GM12891 (cell line): Measurements from ENCODE around the gene CSNK2B.

ENCODE experiments used
- DNase-seq: peaks from one replicate; pipeline ENCODE4 v3.0.0; 2011; ENCODE audit warnings: low spot score; ENCODE audit not compliant: insufficient read length
- FAIRE-seq: peaks from 2 replicates; lab custom pipeline; 2011; peaks lifted over from hg19 to GRCh38; lab: Jason Lieb, UNC
- PAX5 ChIP-seq: IDR thresholded peaks from 2 replicates; pipeline ENCODE4 v1.6.1; 2011; ENCODE audit warnings: low read length, moderate library complexity, mild to moderate bottlenecking; ENCODE audit not compliant: insufficient read depth, severe bottlenecking
- POLR2A ChIP-seq: IDR thresholded peaks from 2 replicates; pipeline ENCODE4 v1.6.1; 2011; ENCODE audit warnings: low read depth, low read length, control low read depth
- POLR2AphosphoS5 ChIP-seq: IDR thresholded peaks from 2 replicates; pipeline ENCODE4 v1.6.1; 2011; ENCODE audit warnings: low read depth, low read length, control low read depth
- POU2F2 ChIP-seq: IDR thresholded peaks from 2 replicates; pipeline ENCODE4 v1.6.1; 2011; ENCODE audit warnings: low read depth, mild to moderate bottlenecking, control low read depth, low read length, moderate library complexity
- SPI1 ChIP-seq: IDR thresholded peaks from 2 replicates; pipeline ENCODE4 v1.6.1; 2011; ENCODE audit warnings: low read depth, low read length, control low read depth
- TAF1 ChIP-seq: IDR thresholded peaks from 2 replicates; pipeline ENCODE4 v1.6.1; 2011; ENCODE audit warnings: low read depth, low read length, control low read depth

CSNK2B gene

GRCh38 chr6:31634969-31635575 lies 30.8 kb upstream of the CSNK2B start:
- FAIRE-seq, result no peak
- TF ChIP-seq POLR2A (no peak; the same call in 1 of the 2 replicates), PAX5 (no peak), SPI1 (no peak), TAF1 (no peak), POU2F2 (no peak), POLR2AphosphoS5 (no peak)
- DNase-seq, result no peak

GRCh38 chr6:31636698-31637596 lies 28.9 kb upstream of the CSNK2B start:
- DNase-seq, result no peak
- FAIRE-seq, result no peak
- TF ChIP-seq POLR2AphosphoS5 (no peak), SPI1 (no peak), PAX5 (no peak), TAF1 (no peak), POU2F2 (no peak), POLR2A (no peak)

- no peak for TF ChIP-seq SPI1
- peak; percentile 25; the same call in 1 of the 2 replicates for TF ChIP-seq POU2F2
- peak; percentile 22; the same call in 1 of the 2 replicates for TF ChIP-seq POLR2AphosphoS5
- FAIRE-seq, result no peak
- no peak for DNase-seq
Measured at GRCh38 chr6:31639043-31639442, 26.8 kb upstream of the CSNK2B start.

GRCh38 chr6:31639449-31639861 lies 26.4 kb upstream of the CSNK2B start:
- FAIRE-seq (no peak), DNase-seq (no peak)
- TF ChIP-seq POU2F2 (no peak), PAX5 (no peak), SPI1 (no peak), POLR2AphosphoS5 (no peak), TAF1 (no peak), POLR2A (no peak; the same call in 1 of the 2 replicates)

- TF ChIP-seq TAF1 (no peak), POU2F2 (no peak), PAX5 (no peak), SPI1 (no peak), POLR2AphosphoS5 (no peak)
- FAIRE-seq (no peak), DNase-seq (no peak)
Measured at GRCh38 chr6:31640612-31641011, 25.3 kb upstream of the CSNK2B start.

DNA sequence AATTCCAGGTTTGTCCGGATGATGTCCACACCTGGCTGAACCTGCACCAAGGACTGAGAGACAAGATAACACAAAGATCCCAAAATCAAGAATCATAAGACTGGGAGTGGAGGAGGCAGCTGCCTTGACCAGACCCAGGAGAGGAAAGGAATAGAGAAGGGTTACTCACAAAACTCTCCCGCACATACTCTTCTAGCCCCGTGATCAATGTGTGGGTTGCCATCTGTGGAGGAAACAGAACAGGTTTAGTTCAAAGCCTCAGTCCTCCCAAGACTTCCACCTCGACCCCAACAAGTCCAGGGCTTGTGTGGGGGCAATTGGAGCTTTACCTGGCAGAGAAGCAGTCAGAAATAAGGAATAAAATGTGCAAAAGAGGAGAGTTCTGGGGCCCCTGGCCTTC lies 24.5 kb upstream of the CSNK2B start:
- no peak for FAIRE-seq
- TF ChIP-seq POLR2AphosphoS5, result no peak
- no peak for TF ChIP-seq SPI1
- no peak for TF ChIP-seq TAF1
- TF ChIP-seq POLR2A, result no peak
- TF ChIP-seq POU2F2, result no peak
- no peak for TF ChIP-seq PAX5

GRCh38 chr6:31642798-31643570 lies 22.9 kb upstream of the CSNK2B start:
- FAIRE-seq, result no peak
- no peak for TF ChIP-seq TAF1
- no peak for TF ChIP-seq PAX5
- TF ChIP-seq POLR2A, result no peak
- TF ChIP-seq POU2F2, result no peak
- no peak for TF ChIP-seq SPI1
- TF ChIP-seq POLR2AphosphoS5, result no peak
- no peak for DNase-seq

More for the DNA sequence above, 24.5 kb upstream of the CSNK2B start:
- DNase-seq, result no peak

- TF ChIP-seq POLR2AphosphoS5, result no peak
- no peak for TF ChIP-seq POLR2A
- no peak for TF ChIP-seq PAX5
- TF ChIP-seq SPI1, result no peak
- DNase-seq (no peak), FAIRE-seq (no peak)
Measured at GRCh38 chr6:31643818-31644454, 21.9 kb upstream of the CSNK2B start.

- FAIRE-seq, result no peak
- TF ChIP-seq SPI1 (no peak), PAX5 (no peak), POLR2A (no peak), POLR2AphosphoS5 (no peak), TAF1 (no peak), POU2F2 (no peak)
- DNase-seq, result no peak
Measured at GRCh38 chr6:31645325-31645724, 20.6 kb upstream of the CSNK2B start.
